GM18873 (cell line): Measurements from ENCODE around the gene PLXNA3.

Source experiments
- ATAC-seq: cut with Tn5 transposase; IDR thresholded peaks from one replicate; pipeline ENCODE4 v1.9.1; 2021; ENCODE audit warnings: mild to moderate bottlenecking, moderate library complexity, moderate number of reproducible peaks; ENCODE audit not compliant: unreplicated experiment, low FRiP score

Gene PLXNA3

GRCh38 chrX:154458116-154458953 is at the start of gene PLXNA3:
Gene PLXNA3 (plus strand): TSS chrX:154458281. CDS start chrX:154460184, 1,903 bp downstream.
- ATAC-seq: no peak

DNA sequence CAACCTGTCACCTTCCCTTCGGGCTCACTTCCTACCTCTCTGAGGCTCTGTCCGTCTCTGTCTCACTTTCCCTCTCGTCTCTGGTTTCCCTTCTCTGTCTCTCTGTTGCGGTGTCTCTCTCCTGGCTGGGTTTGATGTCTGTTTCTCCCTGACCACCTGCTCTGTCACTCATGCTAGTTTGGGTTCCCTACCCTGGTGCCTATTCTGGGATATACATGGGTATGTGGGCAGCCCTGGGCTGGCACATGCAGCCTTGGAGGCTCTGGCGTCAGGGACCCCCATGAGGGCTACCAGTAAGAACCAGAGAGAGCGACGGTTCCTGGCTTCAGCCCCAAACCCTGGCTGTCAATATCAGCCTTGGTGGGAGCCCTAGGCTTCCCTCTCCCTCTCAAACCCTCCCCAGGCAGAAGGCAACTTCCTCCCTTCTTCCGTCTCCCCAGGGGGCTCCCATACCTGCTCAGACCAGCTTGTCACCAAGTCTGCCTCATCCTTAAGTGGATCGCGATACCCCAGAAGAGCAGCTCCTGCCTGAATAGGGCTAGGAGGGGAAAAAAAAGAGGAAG is 49.3 kb upstream of the PLXNA3 start:
- ATAC-seq: no peak

- ATAC-seq: no peak
These were observed 48.7 kb upstream of the PLXNA3 start, which contains the start of gene DNASE1L1 for GRCh38 chrX:154409222-154409871. Gene DNASE1L1 (minus strand): TSS chrX:154409254. CDS start chrX:154405568, 3,686 bp downstream.

DNA sequence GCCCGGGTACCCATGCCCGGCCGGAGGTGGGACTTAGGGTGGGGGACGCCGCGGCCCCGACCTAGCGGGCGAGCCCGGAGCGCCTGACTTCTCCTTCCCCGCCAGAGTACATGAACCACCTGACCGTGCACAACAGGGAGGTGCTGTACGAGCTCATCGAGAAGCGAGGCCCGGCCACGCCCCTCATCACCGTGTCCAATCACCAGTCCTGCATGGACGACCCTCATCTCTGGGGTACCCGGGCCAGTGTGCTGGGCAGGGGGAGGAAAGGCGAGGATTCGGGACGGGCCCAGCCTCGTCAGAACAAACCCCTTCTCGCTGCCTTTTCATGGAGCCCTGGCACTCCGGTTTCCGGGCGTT is 46.1 kb upstream of the PLXNA3 start:
- ATAC-seq: no peak

DNA sequence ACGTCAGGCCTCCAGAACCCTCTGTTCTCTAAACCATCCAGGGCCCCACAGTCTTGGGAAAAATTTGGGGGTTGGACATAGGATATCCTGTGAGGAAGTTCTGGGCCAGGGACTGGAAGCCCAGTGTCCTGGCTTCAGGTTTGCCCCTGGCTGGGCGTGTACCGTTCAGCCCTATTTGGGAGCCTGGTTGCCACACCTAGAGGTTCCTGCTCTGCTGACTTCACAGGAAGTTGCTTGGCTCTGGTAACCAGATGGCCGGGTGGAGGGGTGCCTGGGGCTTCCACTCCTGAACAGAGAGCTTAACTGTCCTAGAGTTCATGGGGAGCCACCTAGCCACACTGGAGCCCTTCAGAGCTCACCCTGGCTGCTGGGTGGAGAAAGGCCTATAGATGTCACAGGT is 45.6 kb upstream of the PLXNA3 start:
- no peak for ATAC-seq

DNA sequence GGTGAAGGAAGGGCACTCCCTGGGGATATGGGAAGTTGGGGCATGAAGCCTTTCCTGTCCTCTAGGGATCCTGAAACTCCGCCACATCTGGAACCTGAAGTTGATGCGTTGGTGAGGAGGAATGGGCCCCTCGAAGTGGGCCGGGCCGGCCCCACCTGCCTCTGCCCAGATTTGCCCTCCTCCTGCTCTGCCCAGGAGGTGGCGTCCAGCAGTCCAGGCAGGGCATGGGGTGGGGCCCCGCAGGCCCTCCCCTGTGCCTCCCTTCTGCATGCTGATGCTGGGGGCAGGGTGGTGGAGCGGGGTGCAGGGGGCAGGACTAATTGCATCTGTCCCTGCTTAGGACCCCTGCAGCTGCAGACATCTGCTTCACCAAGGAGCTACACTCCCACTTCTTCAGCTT is 44.9 kb upstream of the PLXNA3 start:
- ATAC-seq: no peak

GRCh38 chrX:154417157-154417556 is 40.9 kb upstream of the PLXNA3 start:
- no peak for ATAC-seq

DNA sequence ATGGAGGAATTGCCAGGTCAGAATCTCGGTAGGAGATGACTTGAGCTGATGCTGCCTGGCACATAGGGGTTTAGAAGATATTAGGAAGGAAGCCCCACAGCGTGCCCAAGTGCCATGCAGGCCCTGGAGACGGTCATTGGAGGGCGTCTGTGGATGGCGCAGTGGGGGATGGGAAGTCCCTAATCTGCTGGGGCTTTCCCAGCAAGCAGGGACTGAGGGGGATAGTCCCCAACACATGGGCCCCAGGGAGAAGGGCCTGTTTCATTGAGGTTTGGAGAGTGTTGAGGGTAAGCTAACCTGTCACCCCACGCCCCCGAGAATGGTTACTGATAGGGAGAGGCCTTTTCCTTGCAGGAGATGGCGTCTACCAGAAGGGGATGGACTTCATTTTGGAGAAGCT is 38.9 kb upstream of the PLXNA3 start:
- ATAC-seq: no peak

DNA sequence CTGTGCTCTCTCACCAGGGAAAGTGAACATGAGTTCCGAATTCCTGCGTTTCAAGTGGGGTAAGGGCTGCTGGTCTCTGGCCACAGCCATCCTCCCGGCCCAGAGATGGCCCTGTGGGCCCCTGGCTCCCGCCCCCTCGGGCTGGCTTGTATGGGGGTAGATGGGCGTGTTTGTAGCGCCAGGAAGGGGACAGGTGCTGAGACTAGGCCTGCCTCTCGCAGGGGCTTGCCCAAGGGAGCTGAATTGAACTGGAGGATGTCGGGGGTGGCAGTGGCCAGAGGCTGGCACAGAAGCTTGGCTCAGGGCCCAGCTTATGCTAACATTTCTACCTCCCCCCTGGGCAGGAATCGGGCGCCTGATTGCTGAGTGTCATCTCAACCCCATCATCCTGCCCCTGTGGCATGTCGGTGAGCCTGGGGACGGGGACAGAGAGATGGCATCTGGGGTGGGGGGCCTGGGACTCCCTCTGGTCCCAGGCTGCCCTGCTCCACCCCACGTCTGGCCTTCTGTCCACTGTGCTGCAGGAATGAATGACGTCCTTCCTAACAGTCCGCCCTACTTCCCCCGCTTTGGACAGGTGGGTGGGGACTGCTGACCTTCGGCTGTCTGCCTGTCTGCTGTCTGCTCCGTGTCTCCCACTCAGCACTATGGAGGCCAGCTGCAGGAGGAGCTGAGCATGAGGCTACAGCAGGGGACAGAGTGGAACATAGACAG is 38.2 kb upstream of the PLXNA3 start:
- no peak for ATAC-seq

DNA sequence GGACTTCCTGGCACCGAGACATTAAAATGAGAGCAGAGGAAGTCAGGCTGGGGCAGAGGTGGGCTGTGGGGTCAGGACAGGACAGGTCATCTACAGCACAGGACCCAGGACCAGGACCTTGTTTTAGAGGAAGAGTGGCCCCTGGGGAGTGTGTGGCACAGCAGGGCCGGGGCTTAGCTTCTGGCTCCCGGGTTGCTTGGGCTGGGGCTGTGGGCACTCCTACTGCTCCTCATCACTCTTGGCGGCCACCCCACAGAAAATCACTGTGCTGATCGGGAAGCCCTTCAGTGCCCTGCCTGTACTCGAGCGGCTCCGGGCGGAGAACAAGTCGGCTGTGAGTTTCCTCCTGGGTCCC is 37.7 kb upstream of the PLXNA3 start:
- no peak for ATAC-seq

DNA sequence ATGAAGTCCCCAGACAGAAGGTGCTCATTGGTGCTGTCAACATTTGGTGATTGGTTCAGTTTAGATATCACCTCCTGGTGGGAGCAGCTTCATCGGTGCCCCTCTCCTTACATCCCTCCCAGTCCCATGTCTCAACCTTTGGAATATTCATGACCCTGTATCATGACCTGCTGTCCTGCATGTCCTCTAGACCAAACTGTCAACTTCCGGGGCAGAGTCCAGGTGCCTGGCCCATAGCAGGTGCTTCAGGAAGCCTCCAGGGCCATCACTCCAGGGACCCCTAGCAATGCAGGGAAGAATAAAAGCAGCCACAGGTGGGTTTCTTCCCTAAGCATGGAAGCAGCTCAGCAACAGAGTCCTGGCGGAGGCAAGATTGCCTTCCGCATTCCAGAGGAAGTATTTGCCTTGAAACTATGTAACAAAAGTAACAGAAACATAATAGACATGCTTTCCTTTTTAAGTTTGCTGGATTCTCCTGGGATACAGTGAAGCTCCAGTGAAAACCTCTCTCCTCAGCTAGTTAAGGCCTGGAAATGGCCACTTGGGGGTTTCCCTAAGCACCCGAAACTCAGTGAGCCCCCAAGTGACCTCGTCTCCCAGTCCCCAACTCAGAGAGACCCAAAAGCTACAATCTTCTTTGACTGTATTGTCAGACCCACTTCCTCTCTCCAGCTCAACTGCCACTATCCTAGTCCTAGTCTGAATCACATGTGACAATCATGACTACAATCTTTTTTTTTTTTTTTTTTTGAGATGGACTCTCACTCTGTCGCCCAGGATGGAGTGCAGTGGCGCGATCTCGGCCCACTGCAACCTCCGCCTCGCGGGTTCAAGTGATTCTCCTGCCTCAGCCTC is 30.9 kb upstream of the PLXNA3 start:
- ATAC-seq: no peak

GRCh38 chrX:154428176-154429171 is 29.6 kb upstream of the PLXNA3 start, which contains the start of gene ATP6AP1:
Gene ATP6AP1 (plus strand): TSS chrX:154428677. CDS start chrX:154428693, 16 bp downstream.
- peak; percentile 87 for ATAC-seq

DNA sequence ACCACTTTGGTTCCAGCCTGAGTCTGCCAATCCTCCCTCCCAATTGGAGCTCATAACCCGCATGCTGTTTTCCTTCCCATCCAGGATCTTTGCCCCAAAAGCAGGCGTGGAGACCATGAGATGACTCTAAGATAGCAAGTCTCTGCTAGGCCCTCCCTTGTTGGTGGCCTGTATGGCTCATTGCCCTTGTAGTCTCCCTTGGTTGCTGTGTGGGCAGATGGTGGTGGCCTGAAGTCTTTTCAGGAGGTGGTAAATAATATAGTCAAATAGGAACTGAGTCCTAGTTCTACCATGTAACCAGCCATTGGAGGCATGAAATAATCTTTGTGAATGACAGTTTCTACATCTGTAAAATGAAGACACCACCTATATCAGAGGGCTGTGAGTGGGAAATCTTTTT is 28.4 kb upstream of the PLXNA3 start:
- no peak for ATAC-seq

DNA sequence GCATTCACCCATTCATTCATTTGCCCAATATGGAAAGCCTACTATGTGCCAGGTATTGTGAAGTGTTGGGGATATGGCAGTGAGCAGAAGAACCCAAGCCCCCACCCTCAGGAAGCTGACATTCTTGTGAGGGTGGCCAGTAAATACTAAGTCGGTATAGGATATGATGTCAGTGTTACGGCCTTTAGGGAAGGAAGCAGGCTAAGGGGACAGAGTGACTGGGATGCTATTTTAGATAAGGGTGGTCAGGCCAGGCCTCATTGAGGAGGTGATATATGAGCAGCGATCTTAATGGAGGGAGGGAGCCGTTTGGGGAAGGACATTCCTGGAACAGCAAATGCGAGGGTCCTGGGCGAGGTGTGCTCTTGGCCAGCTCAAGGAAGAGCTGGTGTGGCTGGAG is 27.6 kb upstream of the PLXNA3 start:
- ATAC-seq: no peak

- no peak for ATAC-seq
These were observed 27.2 kb upstream of the PLXNA3 start for GRCh38 chrX:154430916-154431315.

DNA sequence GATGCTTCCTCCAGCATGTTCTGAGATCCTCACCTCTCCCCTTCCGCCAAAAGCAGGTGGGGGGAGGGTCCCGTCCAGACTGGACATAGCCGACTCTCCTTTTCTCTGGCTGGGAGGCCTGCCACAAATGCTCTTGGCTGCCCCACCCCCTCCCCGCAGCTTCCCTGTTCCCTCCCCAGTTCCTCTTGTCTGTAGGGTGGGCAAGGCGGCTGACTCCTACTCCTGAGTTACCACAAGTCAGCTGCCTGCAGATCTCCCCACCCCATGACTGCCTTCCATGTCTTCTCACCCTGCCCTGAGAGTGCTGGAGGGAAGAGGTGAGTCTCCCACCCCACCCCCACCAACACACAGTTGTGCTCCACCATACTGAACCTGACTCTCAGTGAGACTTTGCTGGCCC is 26.7 kb upstream of the PLXNA3 start:
- ATAC-seq: no peak

- no peak for ATAC-seq
These were observed 25.9 kb upstream of the PLXNA3 start for GRCh38 chrX:154432210-154432609.

GRCh38 chrX:154433605-154434004 is 24.5 kb upstream of the PLXNA3 start:
- ATAC-seq: no peak
